C4-2B (cell line): ENCODE measurements around the gene KCNK7.

ENCODE experiments used
- CTCF ChIP-seq: fragments of 450-650 bp; conservative IDR thresholded peaks from 2 replicates; pipeline ENCODE4 v1.5.1; 2017; ENCODE audit warnings: mild to moderate bottlenecking
- ZFX ChIP-seq: fragments of 450-650 bp; IDR thresholded peaks from 2 replicates; pipeline ENCODE4 v1.6.1; 2017

- TF ChIP-seq CTCF (no peak), ZFX (no peak)
Measured at GRCh38 chr11:65585396-65586246, 10.0 kb downstream of the KCNK7 start.
